ENCODE data around the gene SYPL2.
A peak's percentile ranks its signal among the peaks of the same experiment; 100 is the strongest.

SYPL2 gene

DNA sequence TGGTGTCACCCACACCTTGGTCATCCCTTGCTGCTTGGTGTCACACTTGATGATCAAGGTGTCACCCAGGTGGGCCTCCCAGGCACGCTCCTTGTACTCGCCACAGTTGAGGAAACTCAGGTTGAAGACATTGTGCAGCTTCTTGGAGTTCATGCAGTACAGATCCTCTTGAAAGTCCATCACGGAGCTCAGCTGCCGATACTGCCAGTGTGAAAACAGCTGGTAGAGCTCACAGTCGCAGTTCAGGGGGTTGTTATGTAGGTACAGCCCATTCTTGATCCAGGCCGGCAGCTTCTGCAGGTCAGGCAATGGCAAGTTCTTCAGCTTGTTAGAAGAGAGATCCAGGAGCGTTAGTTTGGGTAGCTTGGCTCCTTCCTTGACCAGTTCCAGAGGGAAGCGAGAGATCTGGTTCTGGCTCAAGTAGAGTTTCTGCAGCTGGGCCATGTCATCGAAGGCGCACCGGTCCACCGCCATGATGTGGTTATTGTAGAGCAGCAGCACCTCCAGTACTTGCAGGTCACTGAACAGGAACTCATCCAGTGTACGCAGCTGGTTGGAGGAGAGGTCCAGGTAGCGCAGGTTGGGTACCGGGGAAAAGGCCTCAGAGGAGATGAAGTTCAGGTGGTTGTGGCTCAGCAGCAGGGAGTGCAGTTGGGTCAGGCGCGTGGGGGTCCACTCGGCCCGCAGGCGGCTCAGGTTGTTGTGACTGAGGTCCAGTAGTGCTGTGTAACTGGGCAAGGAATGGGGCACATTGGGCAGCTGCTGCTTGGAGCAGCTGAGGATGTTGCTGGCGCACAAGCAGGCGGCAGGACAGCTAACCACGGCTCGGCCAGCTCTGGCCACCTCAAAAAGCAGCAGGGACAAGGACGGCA, 41.9 kb downstream of the SYPL2 start:
- no peak for DNase-seq (ENCODE audit: low read depth)
- no peak overlapping the region for H3K4me3 ChIP-seq (ENCODE audit: control insufficient read depth, low read depth, low read length)
- TF ChIP-seq, protein P1, sequence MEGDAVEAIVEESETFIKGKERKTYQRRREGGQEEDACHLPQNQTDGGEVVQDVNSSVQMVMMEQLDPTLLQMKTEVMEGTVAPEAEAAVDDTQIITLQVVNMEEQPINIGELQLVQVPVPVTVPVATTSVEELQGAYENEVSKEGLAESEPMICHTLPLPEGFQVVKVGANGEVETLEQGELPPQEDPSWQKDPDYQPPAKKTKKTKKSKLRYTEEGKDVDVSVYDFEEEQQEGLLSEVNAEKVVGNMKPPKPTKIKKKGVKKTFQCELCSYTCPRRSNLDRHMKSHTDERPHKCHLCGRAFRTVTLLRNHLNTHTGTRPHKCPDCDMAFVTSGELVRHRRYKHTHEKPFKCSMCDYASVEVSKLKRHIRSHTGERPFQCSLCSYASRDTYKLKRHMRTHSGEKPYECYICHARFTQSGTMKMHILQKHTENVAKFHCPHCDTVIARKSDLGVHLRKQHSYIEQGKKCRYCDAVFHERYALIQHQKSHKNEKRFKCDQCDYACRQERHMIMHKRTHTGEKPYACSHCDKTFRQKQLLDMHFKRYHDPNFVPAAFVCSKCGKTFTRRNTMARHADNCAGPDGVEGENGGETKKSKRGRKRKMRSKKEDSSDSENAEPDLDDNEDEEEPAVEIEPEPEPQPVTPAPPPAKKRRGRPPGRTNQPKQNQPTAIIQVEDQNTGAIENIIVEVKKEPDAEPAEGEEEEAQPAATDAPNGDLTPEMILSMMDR (IDR thresholded peaks at IDR 0.05; ENCODE audit: control insufficient read depth, insufficient read depth, low read depth, low read length, missing control alignments), result no peak

DNA sequence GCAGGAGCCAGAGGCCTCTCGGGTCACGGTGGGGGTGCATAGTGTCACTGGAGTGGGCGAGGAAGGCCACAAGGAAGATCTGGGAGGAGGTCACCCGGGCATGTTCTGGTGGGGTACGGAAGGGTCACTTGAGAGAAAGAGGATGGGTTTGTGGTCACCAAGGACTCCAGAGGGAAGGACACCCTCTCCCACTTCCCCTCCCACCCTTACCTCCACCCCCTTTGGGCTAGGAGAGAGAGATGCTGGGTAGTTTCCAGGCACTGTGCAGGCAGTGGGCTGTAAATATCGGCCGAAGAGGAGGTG, 42.5 kb downstream of the SYPL2 start:
- peak overlapping the region; percentile 67 for H3K4me3 ChIP-seq (ENCODE audit: control insufficient read depth, low read depth, low read length)
- TF ChIP-seq, protein P1 (IDR thresholded peaks at IDR 0.05; ENCODE audit: control insufficient read depth, insufficient read depth, low read depth, low read length, missing control alignments), result no peak
- no peak for DNase-seq (ENCODE audit: low read depth)

DNA sequence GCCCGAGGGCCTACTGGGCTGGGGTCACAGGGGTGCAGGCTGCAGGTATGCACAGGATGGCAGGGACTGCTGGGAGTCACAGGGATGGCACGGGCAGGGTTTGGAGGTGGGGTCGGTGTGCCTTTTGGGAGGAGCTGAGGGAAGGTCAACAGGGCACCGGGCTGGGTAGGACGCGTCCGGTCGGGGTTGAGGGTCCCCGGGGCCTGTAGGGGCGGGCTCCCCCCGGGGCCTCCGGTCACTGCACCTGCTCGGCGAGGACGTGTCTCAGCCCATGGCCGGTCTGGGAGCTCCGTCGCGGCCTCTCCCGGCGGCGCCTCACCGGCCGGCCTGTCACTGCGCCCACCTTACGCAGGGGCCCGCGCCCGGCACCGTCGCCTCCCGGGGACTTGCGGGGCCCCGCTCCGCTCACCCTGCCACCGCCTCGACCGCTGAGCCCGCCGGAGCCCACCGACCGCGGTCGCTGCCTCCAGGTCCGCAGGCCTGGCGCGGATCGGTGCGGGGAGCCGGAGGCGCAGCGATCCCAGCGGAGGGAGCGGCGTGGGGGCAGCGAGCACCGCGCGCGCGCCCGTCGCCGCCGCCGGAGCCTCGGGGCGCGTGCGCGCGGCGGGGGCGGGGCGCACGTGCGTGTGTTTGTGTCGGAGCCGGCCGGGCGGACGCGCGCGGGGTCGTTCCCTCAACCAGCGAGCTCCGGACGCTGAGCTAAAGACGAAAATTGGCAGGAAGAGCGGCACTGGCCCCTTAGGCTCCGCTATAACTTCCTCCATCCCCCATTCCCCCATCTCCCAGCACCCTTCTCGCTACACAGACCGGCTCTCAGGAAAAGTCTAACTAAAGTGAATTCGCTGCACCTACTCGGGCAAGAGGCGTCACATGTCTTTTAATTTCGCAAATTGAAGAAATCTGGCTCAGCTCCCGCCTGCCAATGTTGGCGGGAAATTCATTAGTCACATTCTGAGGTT, 43.1 kb downstream of the SYPL2 start, which contains the start of gene AMIGO1:
Gene AMIGO1 (minus strand): TSS at position 552 of the 959 bp plus-strand sequence. CDS start 815 bp downstream, outside the sequence.
- TF ChIP-seq, protein P1 (IDR thresholded peaks at IDR 0.05; ENCODE audit: control insufficient read depth, insufficient read depth, low read depth, low read length, missing control alignments), result no peak
- no peak for DNase-seq (ENCODE audit: low read depth)
- peak within 1 kb of the TSS; percentile 67 for H3K4me3 ChIP-seq (ENCODE audit: control insufficient read depth, low read depth, low read length)

DNA sequence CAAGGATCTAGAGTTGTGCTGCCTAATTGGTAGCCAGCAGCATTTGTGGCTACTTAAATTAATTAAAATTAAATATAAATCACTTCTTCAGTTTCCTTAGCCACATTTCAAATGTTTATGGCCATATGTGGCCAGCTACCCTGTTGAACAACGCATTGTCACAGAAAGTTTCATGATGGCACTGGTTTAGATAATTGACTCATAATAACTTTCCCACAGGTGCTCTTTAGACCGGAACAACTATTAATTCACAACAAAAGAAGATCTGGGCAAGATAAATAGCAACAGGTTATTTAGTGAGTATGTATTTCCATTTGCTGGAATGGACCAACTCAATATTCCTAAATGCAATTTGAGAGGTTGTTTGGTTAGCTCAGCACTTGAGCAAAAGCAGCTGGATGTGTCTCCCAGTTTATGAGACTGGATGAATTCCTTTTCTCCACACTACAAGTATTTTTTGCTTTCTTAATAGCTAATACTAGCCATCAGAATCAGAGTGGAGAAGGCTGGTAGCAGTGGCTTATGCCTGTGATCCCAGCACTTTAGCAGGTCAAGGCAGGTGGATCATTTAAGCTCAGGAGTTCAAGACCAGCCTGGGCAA, 46.9 kb downstream of the SYPL2 start:
- DNase-seq (ENCODE audit: low read depth), result no peak
- no peak overlapping the region for H3K4me3 ChIP-seq (ENCODE audit: control insufficient read depth, low read depth, low read length)
- TF ChIP-seq, protein P1 (IDR thresholded peaks at IDR 0.05; ENCODE audit: control insufficient read depth, insufficient read depth, low read depth, low read length, missing control alignments), result no peak

DNA sequence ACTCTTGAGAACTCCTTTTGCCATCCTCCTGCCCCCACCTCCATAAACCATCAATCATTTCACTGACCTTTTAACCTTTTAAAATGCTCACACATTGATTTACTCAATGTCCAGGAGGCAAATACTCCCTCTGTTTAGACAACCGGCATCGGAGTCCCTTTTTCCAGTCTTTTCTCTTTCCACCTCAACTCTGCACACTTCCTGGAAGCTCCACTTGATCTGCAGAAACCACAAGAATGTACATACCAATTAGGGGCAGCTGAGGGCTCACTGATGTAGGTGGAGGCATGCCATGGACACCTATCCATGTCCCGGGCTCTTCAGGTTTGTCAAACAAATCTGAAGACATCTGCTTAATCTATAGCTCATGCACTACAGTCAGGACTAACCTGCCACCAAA, 48.5 kb downstream of the SYPL2 start:
- TF ChIP-seq, protein P1 (IDR thresholded peaks at IDR 0.05; ENCODE audit: control insufficient read depth, insufficient read depth, low read depth, low read length, missing control alignments), result no peak
- no peak for DNase-seq (ENCODE audit: low read depth)
- H3K4me3 ChIP-seq (ENCODE audit: control insufficient read depth, low read depth, low read length), result no peak overlapping the region

DNA sequence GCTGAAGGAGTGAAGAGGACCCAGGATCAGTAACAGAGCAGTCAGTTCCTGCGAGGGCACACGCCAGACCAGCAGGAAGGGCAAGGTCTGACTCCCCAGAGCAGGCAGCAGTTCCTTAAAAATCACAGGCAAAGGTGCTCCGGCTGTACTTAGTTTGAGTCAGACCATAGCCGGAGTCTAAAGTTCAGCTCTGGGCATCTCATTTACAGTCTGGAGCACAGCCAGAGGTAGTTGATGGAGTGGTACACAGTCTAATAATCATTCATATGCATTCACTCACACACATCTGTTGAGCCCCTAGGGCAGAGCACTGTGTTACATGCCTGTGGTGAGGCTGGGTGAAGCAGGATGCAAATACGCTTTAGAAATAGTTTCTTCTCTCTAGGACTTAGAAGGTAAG, 50.5 kb downstream of the SYPL2 start:
- DNase-seq (ENCODE audit: low read depth), result peak; percentile 45
- TF ChIP-seq, protein P1 (IDR thresholded peaks at IDR 0.05; ENCODE audit: control insufficient read depth, insufficient read depth, low read depth, low read length, missing control alignments), result no peak
- H3K4me3 ChIP-seq (ENCODE audit: control insufficient read depth, low read depth, low read length), result no peak overlapping the region

Measured in AG09309 (cell line).